ENCODE measurements around the gene PTPRN2. TPM values are rescaled to one million over a fixed set of nuclear protein-coding genes. Genes with fewer than 3 reads are reported as not detected.

PTPRN2 gene
- total and polyA plus RNA-seq, 2 donors (not counting 3 experiments of a cell fraction or from before 2014, with no cell fraction given): 0.62 to 0.88 TPM

DNA sequence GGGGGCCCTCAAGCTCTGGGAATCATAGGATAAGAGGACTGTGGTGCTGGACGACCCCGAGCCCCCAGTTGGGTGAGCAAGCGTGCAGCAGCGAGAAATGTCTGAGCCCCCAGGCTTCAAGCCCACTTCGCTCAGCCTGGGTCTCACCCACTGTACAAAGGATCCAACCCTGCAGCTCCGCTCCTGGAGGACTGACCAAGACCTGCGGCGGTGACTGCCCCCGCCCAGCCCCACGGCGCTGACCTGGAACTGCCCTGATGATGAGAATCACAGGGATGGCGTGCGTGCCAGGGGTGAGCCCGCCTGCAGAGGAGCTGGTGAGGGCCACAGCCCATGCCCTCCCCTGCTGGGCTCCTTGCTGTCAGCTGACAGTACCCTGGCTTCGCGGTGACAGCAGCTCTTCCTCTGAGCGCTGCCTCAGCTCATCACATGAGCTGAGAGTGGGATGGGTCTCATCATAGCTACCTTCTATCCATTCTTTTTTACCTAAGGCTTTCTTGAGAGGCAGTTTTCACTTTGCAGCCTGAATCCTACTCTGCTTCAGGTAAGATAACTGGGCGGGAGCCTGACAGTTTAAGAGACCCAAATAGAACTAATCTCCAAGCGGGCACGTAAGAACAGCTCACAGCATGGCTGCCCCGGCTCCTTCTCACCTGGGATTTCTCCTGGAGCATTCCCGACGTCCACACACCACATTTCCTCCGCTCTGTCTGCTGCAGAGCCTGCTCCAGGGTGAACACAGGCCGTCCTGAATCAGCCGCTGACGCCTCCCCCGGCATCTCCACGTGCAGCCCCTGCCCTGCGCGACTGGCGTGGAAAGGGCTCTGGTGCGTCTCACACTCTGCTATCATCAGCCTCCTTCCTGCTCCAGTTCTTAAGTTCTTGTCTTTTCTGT is 329.9 kb downstream of the PTPRN2 start:
- no peaks in the 10 kb centered on the region for H3K36me3 ChIP-seq (ENCODE audit: control insufficient read depth in 2 of 2, extremely low read depth in 1 of 2, insufficient read depth in 2 of 2, low read length in 2 of 2)
- no peaks in the 10 kb centered on the region for H3K27me3 ChIP-seq (ENCODE audit: control insufficient read depth in 2 of 2, insufficient read depth in 2 of 2, low read length in 2 of 2)
- no peak for FAIRE-seq
- no peak overlapping the region for H3K9ac ChIP-seq (replicated peaks; ENCODE audit: extremely low read depth, insufficient read depth, low read length)
- no peak overlapping the region for H2AFZ ChIP-seq (ENCODE audit: low read depth, low read length)
- peaks cover 15% of the 10 kb centered on the region for H3K9me3 ChIP-seq (replicated peaks; ENCODE audit: control insufficient read depth, insufficient read depth, low read length)
- CTCF ChIA-PET: no interaction called here
- H3K9me1 ChIP-seq (replicated peaks; ENCODE audit: control insufficient read depth, extremely low read depth, insufficient read depth, low read length): no peaks in the 10 kb centered on the region
- TF ChIP-seq POLR2A (IDR thresholded peaks at IDR 0.05; ENCODE audit: low read depth, low read length): no peak
- TF ChIP-seq GATA2 (IDR thresholded peaks at IDR 0.05; ENCODE audit: insufficient read depth, insufficient read length, low read depth, low read length): no peak
- no peak for TF ChIP-seq FOS (IDR thresholded peaks at IDR 0.05; ENCODE audit: borderline replicate concordance, insufficient read depth, low read length)
- no peak for TF ChIP-seq JUN (IDR thresholded peaks at IDR 0.05; ENCODE audit: borderline replicate concordance, insufficient read depth, insufficient read length, low read depth)
- TF ChIP-seq, protein P1, sequence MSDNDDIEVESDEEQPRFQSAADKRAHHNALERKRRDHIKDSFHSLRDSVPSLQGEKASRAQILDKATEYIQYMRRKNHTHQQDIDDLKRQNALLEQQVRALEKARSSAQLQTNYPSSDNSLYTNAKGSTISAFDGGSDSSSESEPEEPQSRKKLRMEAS (IDR thresholded peaks at IDR 0.05; ENCODE audit: insufficient read depth, insufficient read length): no peak
- TF ChIP-seq EZH2 (IDR thresholded peaks at IDR 0.05; ENCODE audit: borderline replicate concordance, low read depth, low read length, severe bottlenecking): no peak
- no peak for TF ChIP-seq POLR2AphosphoS5 (IDR thresholded peaks at IDR 0.05; ENCODE audit: insufficient read depth, low read depth, low read length)
- TF ChIP-seq MYC (IDR thresholded peaks at IDR 0.05; ENCODE audit: low read depth, low read length): no peak
- TF ChIP-seq CTCF (IDR thresholded peaks at IDR 0.05; ENCODE audit: extremely low read depth in 1 of 2, insufficient read depth in 1 of 2, low read depth in 1 of 2, low read length in 2 of 2): no peak
- H3K27ac ChIP-seq (ENCODE audit: insufficient read depth, low read depth, low read length): no peak overlapping the region
- no peak for DNase-seq (ENCODE audit: low read depth, low spot score)
- no peaks in the 10 kb centered on the region for H4K20me1 ChIP-seq (replicated peaks; ENCODE audit: control insufficient read depth, extremely low read depth, insufficient read depth, low read length)
- BruUV-seq (replicated peaks): no TSS peak
- dilution Hi-C loops (cut with MboI; ENCODE audit: extremely low pct_ligation_motif_present, low sequenced_read_pairs) (no loop called here), intact Hi-C loops (cut with micrococcal nuclease) (no loop called here)
- H3K79me2 ChIP-seq (ENCODE audit: control insufficient read depth, insufficient read depth, low read length): no peaks in the 10 kb centered on the region
- no peaks in the 10 kb centered on the region for H3K4me1 ChIP-seq (ENCODE audit: control insufficient read depth, extremely low read depth, insufficient read depth, low read length)
- H3K4me3 ChIP-seq (replicated peaks in 1 of 3; ENCODE audit: insufficient read depth in 1 of 3, low read depth in 1 of 3, low read length in 3 of 3): no peak overlapping the region
- POLR2A ChIA-PET: no interaction called here
- no peak overlapping the region for H3K4me2 ChIP-seq (ENCODE audit: insufficient read depth, low read length)

All from endothelial cell of umbilical vein (primary cell).